ENCODE measurements around the gene NUDT22.

DNA sequence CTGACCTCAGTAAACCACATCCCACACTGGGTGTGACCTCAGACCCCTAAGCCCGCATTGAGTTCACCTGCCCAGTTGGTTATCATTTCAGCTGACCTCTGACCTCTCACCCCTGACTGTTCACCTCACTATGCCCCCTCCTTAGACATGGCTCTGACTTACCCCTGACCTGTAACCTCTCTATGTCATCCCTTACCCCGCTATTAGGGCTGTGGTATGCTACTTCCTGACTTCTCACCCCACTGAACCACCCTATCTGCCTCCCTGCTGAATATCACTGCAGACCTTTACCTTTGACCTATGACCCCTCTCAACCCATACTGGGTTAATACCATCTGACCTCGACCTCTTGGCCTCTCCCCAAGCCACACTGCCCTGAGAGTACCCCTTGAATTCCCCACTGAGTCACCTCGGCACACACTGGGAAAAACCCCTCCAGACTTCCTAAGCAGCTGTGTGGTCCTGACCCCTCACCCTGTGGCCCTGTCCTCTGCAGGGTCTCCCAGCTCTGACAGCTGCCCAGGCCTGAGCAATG lies 33.5 kb downstream of the NUDT22 start:
- TF ChIP-seq POLR2A (IDR thresholded peaks at IDR 0.05; ENCODE audit: low read depth, low read length) (no peak), POLR2AphosphoS5 (IDR thresholded peaks at IDR 0.05; ENCODE audit: low read depth, low read length) (no peak)

Measured in GM12892 (cell line).